Upper lobe of left lung (tissue), 4 donors: ENCODE measurements around the gene UGT1A6.

Experiments used
- EP300 ChIP-seq, 4 donors: sonication (generic); formaldehyde crosslinking; IDR thresholded peaks; one replicate each; pipeline ENCODE4 v1.5.1; 2017; ENCODE audit warnings: antibody characterized with exemption in 4 of 4, control low read depth in 2 of 4
- TF ChIP-seq, protein P1 (sequence below), 6 experiments: fragments of 450-650 bp in 4 of 6; fragments of 200-600 bp in 2 of 6; sonication (generic) in 2 of 6; IDR thresholded peaks; one replicate each; pipeline ENCODE4 v1.5.1; 2016 to 2019; ENCODE audit warnings: antibody characterized with exemption in 6 of 6

DNA sequence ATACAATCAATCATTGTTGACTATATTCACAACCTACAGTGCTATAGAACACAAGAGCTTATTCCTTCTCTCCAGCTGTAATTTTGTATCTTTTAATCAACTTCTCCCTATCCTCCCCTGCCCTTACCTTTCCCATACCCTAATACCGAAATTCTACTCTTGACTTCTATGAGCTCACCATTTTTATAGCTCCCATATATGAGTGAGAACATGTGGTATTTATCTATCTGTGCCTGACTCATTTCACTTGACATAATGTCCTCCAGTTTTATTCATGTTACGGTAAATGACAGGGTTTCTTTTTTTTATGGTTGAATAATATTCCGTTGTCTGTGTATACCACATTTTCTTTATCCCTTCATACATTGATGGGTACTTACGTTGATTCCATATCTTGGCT is 88.1 kb downstream of the UGT1A6 start:
- TF ChIP-seq EP300 (IDR thresholded peaks at IDR 0.05) = no peak
- TF ChIP-seq, protein P1, sequence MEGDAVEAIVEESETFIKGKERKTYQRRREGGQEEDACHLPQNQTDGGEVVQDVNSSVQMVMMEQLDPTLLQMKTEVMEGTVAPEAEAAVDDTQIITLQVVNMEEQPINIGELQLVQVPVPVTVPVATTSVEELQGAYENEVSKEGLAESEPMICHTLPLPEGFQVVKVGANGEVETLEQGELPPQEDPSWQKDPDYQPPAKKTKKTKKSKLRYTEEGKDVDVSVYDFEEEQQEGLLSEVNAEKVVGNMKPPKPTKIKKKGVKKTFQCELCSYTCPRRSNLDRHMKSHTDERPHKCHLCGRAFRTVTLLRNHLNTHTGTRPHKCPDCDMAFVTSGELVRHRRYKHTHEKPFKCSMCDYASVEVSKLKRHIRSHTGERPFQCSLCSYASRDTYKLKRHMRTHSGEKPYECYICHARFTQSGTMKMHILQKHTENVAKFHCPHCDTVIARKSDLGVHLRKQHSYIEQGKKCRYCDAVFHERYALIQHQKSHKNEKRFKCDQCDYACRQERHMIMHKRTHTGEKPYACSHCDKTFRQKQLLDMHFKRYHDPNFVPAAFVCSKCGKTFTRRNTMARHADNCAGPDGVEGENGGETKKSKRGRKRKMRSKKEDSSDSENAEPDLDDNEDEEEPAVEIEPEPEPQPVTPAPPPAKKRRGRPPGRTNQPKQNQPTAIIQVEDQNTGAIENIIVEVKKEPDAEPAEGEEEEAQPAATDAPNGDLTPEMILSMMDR (IDR thresholded peaks at IDR 0.05) = no peak
